A673 (cell line): Measurements from ENCODE around the gene DTNA.

Experiments
- EZH2 ChIP-seq: fragments of 200-600 bp; sonication (generic); IDR thresholded peaks from 2 replicates; pipeline ENCODE4 v1.6.1; 2017; ENCODE audit warnings: borderline replicate concordance, low read depth, mild to moderate bottlenecking, mixed read lengths, antibody characterized with exemption, low read length; ENCODE audit not compliant: poor library complexity, severe bottlenecking
- TF ChIP-seq, protein P1 (sequence below): fragments of 300-800, 200-600 bp; sonication (generic); conservative IDR thresholded peaks from 2 replicates; pipeline ENCODE4 v1.5.1; 2017; ENCODE audit warnings: low read depth, mild to moderate bottlenecking, antibody characterized with exemption, low read length, moderate library complexity, mixed read lengths

DNA sequence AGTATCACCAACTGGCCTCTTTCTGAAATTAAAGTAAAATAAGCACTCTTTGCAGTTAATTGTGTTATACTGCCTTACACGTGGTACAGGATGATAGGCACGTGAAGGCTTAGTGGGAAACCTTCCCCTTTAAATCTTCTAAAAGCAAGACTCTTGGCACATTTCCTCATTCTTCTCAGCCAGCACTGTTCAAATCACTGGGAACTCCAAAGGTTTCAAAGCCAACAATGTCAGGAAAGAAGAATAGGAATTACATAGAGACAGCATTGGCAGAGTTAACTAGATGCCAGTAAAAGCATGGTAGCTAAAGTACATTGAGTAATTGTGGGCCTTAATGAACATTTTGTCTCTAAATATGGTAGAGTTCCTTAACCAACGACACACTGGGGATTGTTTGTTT, 96.4 kb downstream of the DTNA start:
- TF ChIP-seq, protein P1, sequence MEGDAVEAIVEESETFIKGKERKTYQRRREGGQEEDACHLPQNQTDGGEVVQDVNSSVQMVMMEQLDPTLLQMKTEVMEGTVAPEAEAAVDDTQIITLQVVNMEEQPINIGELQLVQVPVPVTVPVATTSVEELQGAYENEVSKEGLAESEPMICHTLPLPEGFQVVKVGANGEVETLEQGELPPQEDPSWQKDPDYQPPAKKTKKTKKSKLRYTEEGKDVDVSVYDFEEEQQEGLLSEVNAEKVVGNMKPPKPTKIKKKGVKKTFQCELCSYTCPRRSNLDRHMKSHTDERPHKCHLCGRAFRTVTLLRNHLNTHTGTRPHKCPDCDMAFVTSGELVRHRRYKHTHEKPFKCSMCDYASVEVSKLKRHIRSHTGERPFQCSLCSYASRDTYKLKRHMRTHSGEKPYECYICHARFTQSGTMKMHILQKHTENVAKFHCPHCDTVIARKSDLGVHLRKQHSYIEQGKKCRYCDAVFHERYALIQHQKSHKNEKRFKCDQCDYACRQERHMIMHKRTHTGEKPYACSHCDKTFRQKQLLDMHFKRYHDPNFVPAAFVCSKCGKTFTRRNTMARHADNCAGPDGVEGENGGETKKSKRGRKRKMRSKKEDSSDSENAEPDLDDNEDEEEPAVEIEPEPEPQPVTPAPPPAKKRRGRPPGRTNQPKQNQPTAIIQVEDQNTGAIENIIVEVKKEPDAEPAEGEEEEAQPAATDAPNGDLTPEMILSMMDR, result no peak
- TF ChIP-seq EZH2, result no peak
